ENCODE measurements around the gene ETNK1. TPM values are rescaled to one million over a fixed set of nuclear protein-coding genes. Genes with fewer than 3 reads are reported as not detected.
A peak's percentile ranks its signal among the peaks of the same experiment; 100 is the strongest.

Gene ETNK1
- total RNA-seq, 1 donor from 2014 or later: 63.0 TPM

DNA sequence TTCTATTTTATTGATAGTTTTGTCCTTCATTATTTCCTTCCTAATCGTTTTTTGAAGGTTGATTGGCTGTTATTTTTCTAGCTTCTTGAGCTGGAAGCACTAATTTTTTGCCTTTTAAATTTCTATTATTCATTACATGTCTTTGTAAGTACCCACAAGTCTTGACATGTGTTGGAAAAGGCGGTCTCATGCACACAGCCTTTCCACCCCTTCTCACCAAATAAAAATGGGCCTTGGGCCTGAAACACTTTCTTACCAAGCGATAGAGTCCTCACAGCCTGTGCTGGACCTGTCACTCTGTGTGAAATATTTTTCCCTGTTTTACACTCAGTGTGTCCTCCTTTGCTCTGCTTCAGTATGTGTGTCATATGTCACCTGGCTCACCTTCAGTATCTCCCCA, 9.9 kb downstream of the ETNK1 start:
- Mint-ChIP-seq H3K27me3 (ENCODE audit: unreplicated experiment) (no peaks in the 10 kb centered on the region), H3K9me3 (ENCODE audit: unreplicated experiment) (no peaks in the 10 kb centered on the region), H3K4me1 (ENCODE audit: unreplicated experiment) (peaks cover 21% of the 10 kb centered on the region), H3K36me3 (ENCODE audit: unreplicated experiment) (peaks cover 15% of the 10 kb centered on the region), H3K27ac (ENCODE audit: unreplicated experiment) (no peak overlapping the region), H3K4me3 (ENCODE audit: unreplicated experiment) (no peak overlapping the region)
- TF ChIP-seq, protein P1, sequence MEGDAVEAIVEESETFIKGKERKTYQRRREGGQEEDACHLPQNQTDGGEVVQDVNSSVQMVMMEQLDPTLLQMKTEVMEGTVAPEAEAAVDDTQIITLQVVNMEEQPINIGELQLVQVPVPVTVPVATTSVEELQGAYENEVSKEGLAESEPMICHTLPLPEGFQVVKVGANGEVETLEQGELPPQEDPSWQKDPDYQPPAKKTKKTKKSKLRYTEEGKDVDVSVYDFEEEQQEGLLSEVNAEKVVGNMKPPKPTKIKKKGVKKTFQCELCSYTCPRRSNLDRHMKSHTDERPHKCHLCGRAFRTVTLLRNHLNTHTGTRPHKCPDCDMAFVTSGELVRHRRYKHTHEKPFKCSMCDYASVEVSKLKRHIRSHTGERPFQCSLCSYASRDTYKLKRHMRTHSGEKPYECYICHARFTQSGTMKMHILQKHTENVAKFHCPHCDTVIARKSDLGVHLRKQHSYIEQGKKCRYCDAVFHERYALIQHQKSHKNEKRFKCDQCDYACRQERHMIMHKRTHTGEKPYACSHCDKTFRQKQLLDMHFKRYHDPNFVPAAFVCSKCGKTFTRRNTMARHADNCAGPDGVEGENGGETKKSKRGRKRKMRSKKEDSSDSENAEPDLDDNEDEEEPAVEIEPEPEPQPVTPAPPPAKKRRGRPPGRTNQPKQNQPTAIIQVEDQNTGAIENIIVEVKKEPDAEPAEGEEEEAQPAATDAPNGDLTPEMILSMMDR (IDR thresholded peaks at IDR 0.05): no peak
- DNase-seq (ENCODE audit: extremely low spot score, unreplicated experiment): no peak

DNA sequence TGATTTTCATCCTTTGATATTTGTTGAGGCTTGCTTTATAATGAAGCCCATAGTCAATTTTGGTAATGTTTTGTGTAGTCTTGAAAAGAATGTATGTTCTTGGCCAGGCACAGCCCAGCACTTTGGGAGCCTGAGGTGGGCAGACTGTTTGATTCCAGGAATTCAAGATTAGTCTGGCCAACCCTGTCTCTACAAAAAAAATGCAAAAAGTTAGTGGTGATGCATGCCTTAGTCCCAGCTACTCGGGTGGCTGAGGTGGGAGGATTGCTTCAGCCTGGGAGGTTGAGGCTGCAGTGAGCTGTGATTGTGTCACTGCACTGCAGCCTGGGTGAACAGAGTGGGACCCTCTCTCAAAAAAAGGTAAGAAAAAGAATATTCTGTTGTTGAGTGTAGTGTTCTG, 10.8 kb downstream of the ETNK1 start:
- TF ChIP-seq, protein P1 (IDR thresholded peaks at IDR 0.05): no peak
- peaks cover 15% of the 10 kb centered on the region for H3K36me3 Mint-ChIP-seq (ENCODE audit: unreplicated experiment)
- DNase-seq (ENCODE audit: extremely low spot score, unreplicated experiment): no peak
- H3K4me1 Mint-ChIP-seq (ENCODE audit: unreplicated experiment): peaks cover 15% of the 10 kb centered on the region
- no peaks in the 10 kb centered on the region for H3K9me3 Mint-ChIP-seq (ENCODE audit: unreplicated experiment)
- H3K27ac Mint-ChIP-seq (ENCODE audit: unreplicated experiment): no peak overlapping the region
- no peaks in the 10 kb centered on the region for H3K27me3 Mint-ChIP-seq (ENCODE audit: unreplicated experiment)
- H3K4me3 Mint-ChIP-seq (ENCODE audit: unreplicated experiment): no peak overlapping the region

DNA sequence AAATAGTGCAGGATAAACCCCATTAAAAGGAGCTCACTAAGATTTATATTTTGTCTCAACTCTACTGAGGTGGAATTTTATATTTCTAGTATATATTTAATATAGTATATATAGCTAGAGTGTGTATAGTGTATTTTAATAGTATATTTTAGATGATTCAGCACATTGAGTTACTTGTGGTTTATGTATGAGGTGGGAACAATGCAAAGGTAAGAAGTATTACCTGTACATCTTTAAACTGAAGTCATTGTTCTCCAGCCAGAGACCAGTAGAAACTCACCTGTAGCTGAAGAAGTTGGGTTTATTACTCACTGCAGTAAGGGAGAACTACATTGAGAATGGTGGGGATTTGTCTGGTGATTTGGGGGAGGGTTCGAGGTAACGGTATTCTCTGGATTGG, 15.9 kb downstream of the ETNK1 start:
- Mint-ChIP-seq H3K4me1 (ENCODE audit: unreplicated experiment) (peaks cover 11% of the 10 kb centered on the region), H3K9me3 (ENCODE audit: unreplicated experiment) (no peaks in the 10 kb centered on the region), H3K4me3 (ENCODE audit: unreplicated experiment) (no peak overlapping the region), H3K27ac (ENCODE audit: unreplicated experiment) (peak overlapping the region; percentile 45), H3K36me3 (ENCODE audit: unreplicated experiment) (peaks cover 11% of the 10 kb centered on the region), H3K27me3 (ENCODE audit: unreplicated experiment) (no peaks in the 10 kb centered on the region)
- DNase-seq (ENCODE audit: extremely low spot score, unreplicated experiment): no peak
- TF ChIP-seq, protein P1 (IDR thresholded peaks at IDR 0.05): no peak

DNA sequence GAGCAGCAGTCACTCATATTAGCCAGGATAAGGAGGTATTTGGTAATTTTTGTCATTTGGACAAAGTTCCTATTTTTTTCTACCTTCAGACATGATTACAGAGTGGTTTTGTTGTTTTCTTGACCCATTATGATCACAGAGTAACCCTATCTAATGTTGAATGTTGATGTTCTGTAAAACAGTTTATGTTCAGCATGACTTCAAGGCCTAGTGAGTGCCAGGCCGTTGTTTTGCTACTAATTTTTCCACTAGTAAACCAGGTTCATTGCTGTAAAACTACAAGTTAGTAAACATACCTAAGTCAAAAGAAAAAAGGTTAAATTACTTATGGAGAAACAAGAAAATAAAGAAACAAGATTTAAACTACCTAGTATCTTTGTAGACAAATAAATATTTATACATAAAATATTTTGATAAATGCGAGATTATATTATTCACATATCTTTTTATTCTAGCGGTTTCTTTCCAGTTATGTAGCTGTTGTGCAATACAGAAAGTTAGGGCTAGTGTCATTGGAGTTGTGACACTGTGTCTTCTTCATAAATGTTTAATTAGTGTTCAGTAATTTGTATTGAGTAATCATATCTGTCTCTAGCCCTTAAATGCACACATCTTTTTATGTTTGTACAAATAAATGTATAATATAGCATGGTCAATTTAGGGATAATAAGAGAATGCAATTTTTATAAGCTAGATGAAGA, 16.5 kb downstream of the ETNK1 start:
- DNase-seq (ENCODE audit: extremely low spot score, unreplicated experiment): no peak
- H3K4me3 Mint-ChIP-seq (ENCODE audit: unreplicated experiment): no peak overlapping the region
- TF ChIP-seq, protein P1 (IDR thresholded peaks at IDR 0.05): no peak
- no peaks in the 10 kb centered on the region for H3K27me3 Mint-ChIP-seq (ENCODE audit: unreplicated experiment)
- peaks cover 8% of the 10 kb centered on the region for H3K4me1 Mint-ChIP-seq (ENCODE audit: unreplicated experiment)
- peak overlapping the region; percentile 45 for H3K27ac Mint-ChIP-seq (ENCODE audit: unreplicated experiment)
- no peaks in the 10 kb centered on the region for H3K9me3 Mint-ChIP-seq (ENCODE audit: unreplicated experiment)
- peaks cover 11% of the 10 kb centered on the region for H3K36me3 Mint-ChIP-seq (ENCODE audit: unreplicated experiment)

DNA sequence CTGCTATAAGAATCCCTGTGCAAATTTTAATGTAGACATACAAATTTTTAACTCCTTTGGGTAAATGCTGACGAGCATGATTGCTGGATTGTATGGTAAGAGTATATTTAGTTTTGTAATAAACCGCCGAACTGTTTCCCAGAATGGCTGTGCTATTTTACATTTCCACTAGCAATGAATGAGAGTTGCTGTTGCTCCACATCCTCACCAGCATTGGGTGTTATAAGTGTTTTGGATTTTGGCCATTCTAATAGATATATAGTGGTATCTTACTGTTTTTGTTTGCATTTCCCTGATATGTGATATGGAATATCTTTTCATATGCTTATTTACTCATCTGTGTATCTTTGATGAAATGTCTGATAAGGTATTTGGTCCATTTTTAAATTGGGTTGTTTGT, 23.7 kb downstream of the ETNK1 start:
- H3K9me3 Mint-ChIP-seq (ENCODE audit: unreplicated experiment): no peaks in the 10 kb centered on the region
- H3K4me3 Mint-ChIP-seq (ENCODE audit: unreplicated experiment): no peak overlapping the region
- DNase-seq (ENCODE audit: extremely low spot score, unreplicated experiment): no peak
- TF ChIP-seq, protein P1 (IDR thresholded peaks at IDR 0.05): no peak
- H3K4me1 Mint-ChIP-seq (ENCODE audit: unreplicated experiment): peaks cover 15% of the 10 kb centered on the region
- H3K27me3 Mint-ChIP-seq (ENCODE audit: unreplicated experiment): no peaks in the 10 kb centered on the region
- H3K27ac Mint-ChIP-seq (ENCODE audit: unreplicated experiment): no peak overlapping the region
- peaks cover 23% of the 10 kb centered on the region for H3K36me3 Mint-ChIP-seq (ENCODE audit: unreplicated experiment)
